ENCODE data around the gene COL28A1. TPM values are rescaled to one million over a fixed set of nuclear protein-coding genes. Genes with fewer than 3 reads are reported as not detected.

The COL28A1 gene
- total and polyA plus RNA-seq, 2 experiments from 2014 or later = 0.31 to 0.70 TPM

GRCh38 chr7:7452119-7452518 is 83.6 kb downstream of the COL28A1 start:
- H3K36me3 ChIP-seq (ENCODE audit: insufficient read depth) = no peaks in the 10 kb centered on the region
- DNase-seq (ENCODE audit: low spot score) = no peak
- no peaks in the 10 kb centered on the region for H3K4me1 ChIP-seq (ENCODE audit: insufficient read depth)
- H3K27me3 ChIP-seq (ENCODE audit: insufficient read depth) = no peaks in the 10 kb centered on the region
- H3K9me2 ChIP-seq (ENCODE audit: insufficient read depth) = peaks cover 5% of the 10 kb centered on the region; the same call in 1 of the 2 replicates
- H3K27ac ChIP-seq (ENCODE audit: low read depth) = no peak overlapping the region
- Mint-ChIP-seq H3K27ac (no peak overlapping the region), H3K9me3 (peaks cover 15% of the 10 kb centered on the region; the same call in 2 of the 3 replicates), H3K4me3 (no peak overlapping the region), H3K27me3 (ENCODE audit: insufficient read depth, low read depth, poor library complexity) (peaks cover 4% of the 10 kb centered on the region), H3K4me1 (peaks cover 3% of the 10 kb centered on the region; the same call in 1 of the 3 replicates), H3K36me3 (ENCODE audit: low read depth) (peaks cover 8% of the 10 kb centered on the region; the same call in 2 of the 3 replicates)
- TF ChIP-seq ZNF462 (CRISPR knock-in tag; IDR thresholded peaks at IDR 0.05) = no peak
- no peak for TF ChIP-seq ZNF114 (CRISPR knock-in tag; IDR thresholded peaks at IDR 0.05)
- no peak for TF ChIP-seq ETS1 (IDR thresholded peaks at IDR 0.05)
- no peak for TF ChIP-seq EZH2 (IDR thresholded peaks at IDR 0.05; ENCODE audit: low read depth, unreplicated experiment)
- TF ChIP-seq, protein P1, sequence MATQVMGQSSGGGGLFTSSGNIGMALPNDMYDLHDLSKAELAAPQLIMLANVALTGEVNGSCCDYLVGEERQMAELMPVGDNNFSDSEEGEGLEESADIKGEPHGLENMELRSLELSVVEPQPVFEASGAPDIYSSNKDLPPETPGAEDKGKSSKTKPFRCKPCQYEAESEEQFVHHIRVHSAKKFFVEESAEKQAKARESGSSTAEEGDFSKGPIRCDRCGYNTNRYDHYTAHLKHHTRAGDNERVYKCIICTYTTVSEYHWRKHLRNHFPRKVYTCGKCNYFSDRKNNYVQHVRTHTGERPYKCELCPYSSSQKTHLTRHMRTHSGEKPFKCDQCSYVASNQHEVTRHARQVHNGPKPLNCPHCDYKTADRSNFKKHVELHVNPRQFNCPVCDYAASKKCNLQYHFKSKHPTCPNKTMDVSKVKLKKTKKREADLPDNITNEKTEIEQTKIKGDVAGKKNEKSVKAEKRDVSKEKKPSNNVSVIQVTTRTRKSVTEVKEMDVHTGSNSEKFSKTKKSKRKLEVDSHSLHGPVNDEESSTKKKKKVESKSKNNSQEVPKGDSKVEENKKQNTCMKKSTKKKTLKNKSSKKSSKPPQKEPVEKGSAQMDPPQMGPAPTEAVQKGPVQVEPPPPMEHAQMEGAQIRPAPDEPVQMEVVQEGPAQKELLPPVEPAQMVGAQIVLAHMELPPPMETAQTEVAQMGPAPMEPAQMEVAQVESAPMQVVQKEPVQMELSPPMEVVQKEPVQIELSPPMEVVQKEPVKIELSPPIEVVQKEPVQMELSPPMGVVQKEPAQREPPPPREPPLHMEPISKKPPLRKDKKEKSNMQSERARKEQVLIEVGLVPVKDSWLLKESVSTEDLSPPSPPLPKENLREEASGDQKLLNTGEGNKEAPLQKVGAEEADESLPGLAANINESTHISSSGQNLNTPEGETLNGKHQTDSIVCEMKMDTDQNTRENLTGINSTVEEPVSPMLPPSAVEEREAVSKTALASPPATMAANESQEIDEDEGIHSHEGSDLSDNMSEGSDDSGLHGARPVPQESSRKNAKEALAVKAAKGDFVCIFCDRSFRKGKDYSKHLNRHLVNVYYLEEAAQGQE (IDR thresholded peaks at IDR 0.05; ENCODE audit: unreplicated experiment) = no peak
- H3K79me2 ChIP-seq (replicated peaks; ENCODE audit: insufficient read depth) = no peaks in the 10 kb centered on the region
- H4K20me1 ChIP-seq (replicated peaks; ENCODE audit: insufficient read depth) = no peaks in the 10 kb centered on the region
- ATAC-seq = no peak
- H3K4me3 ChIP-seq = no peak overlapping the region
- H3K4me2 ChIP-seq = no peak overlapping the region
- H2AFZ ChIP-seq = no peak overlapping the region
- H3F3A ChIP-seq (replicated peaks; ENCODE audit: low read depth) = no peaks in the 10 kb centered on the region
